Measurements from ENCODE around the gene DNAJC10. TPM values are rescaled to one million over a fixed set of nuclear protein-coding genes. Genes with fewer than 3 reads are reported as not detected.

DNAJC10 gene
- total and polyA plus RNA-seq, 10 of the 15 experiments (the other 5 are each of a cell fraction or from before 2014, with no cell fraction given): 9.1 to 67.9 (median 38.2) TPM

DNA sequence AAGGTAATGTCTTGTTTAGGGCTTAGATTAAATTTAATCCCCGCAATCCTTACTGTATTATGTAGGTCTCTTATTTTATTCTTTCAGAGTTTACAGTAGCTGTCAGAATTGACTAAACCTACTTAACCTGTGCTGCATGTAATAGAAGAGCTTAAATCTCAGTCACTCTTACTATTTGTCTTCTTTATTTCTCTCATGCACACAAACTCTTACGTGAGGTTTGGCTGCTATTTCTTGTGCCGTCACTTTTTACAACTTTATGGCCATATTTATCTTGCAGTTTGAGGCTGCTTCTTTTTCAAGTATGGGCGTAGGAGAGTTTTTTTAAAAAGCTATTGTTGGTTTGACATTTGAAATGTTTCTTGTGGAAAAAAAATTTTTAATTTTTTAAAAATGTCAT lies 12.0 kb downstream of the DNAJC10 start (continued):
- no peak for TF ChIP-seq RELA (IDR thresholded peaks at IDR 0.05; ENCODE audit: borderline replicate concordance, partially characterized antibody)
- no peak for TF ChIP-seq KLF5 (IDR thresholded peaks at IDR 0.05; ENCODE audit: partially characterized antibody)
- no peak for TF ChIP-seq CEBPB (IDR thresholded peaks at IDR 0.05; ENCODE audit: borderline replicate concordance in 1 of 2, low read depth in 2 of 2, low read length in 2 of 2)
- no peak for TF ChIP-seq SPI1 (IDR thresholded peaks at IDR 0.05; ENCODE audit: borderline replicate concordance, insufficient read depth, low read depth, low read length)
- TF ChIP-seq, protein P1, sequence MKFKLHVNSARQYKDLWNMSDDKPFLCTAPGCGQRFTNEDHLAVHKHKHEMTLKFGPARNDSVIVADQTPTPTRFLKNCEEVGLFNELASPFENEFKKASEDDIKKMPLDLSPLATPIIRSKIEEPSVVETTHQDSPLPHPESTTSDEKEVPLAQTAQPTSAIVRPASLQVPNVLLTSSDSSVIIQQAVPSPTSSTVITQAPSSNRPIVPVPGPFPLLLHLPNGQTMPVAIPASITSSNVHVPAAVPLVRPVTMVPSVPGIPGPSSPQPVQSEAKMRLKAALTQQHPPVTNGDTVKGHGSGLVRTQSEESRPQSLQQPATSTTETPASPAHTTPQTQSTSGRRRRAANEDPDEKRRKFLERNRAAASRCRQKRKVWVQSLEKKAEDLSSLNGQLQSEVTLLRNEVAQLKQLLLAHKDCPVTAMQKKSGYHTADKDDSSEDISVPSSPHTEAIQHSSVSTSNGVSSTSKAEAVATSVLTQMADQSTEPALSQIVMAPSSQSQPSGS (IDR thresholded peaks at IDR 0.05; ENCODE audit: low read length): no peak
- TF ChIP-seq BHLHE40 (IDR thresholded peaks at IDR 0.05; ENCODE audit: borderline replicate concordance in 1 of 2, low read depth in 2 of 2, low read length in 1 of 2): no peak
- TF ChIP-seq LARP7 (IDR thresholded peaks at IDR 0.05): no peak
- no peak for TF ChIP-seq POLR2AphosphoS5 (IDR thresholded peaks at IDR 0.05; ENCODE audit: low read length)
- no peak for TF ChIP-seq FOXM1 (IDR thresholded peaks at IDR 0.05; ENCODE audit: low read depth, low read length)
- TF ChIP-seq HCFC1 (IDR thresholded peaks at IDR 0.05; ENCODE audit: low read length): no peak
- TF ChIP-seq, protein P2, sequence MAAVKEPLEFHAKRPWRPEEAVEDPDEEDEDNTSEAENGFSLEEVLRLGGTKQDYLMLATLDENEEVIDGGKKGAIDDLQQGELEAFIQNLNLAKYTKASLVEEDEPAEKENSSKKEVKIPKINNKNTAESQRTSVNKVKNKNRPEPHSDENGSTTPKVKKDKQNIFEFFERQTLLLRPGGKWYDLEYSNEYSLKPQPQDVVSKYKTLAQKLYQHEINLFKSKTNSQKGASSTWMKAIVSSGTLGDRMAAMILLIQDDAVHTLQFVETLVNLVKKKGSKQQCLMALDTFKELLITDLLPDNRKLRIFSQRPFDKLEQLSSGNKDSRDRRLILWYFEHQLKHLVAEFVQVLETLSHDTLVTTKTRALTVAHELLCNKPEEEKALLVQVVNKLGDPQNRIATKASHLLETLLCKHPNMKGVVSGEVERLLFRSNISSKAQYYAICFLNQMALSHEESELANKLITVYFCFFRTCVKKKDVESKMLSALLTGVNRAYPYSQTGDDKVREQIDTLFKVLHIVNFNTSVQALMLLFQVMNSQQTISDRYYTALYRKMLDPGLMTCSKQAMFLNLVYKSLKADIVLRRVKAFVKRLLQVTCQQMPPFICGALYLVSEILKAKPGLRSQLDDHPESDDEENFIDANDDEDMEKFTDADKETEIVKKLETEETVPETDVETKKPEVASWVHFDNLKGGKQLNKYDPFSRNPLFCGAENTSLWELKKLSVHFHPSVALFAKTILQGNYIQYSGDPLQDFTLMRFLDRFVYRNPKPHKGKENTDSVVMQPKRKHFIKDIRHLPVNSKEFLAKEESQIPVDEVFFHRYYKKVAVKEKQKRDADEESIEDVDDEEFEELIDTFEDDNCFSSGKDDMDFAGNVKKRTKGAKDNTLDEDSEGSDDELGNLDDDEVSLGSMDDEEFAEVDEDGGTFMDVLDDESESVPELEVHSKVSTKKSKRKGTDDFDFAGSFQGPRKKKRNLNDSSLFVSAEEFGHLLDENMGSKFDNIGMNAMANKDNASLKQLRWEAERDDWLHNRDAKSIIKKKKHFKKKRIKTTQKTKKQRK (IDR thresholded peaks at IDR 0.05; ENCODE audit: low read depth, low read length): no peak
- no peak for TF ChIP-seq TCF7 (IDR thresholded peaks at IDR 0.05; ENCODE audit: borderline replicate concordance)

All from GM12878 (cell line).